Adrenal gland (tissue), 12 donors: ENCODE data around the gene KDM1A. TPM values are rescaled to one million over a fixed set of nuclear protein-coding genes. Genes with fewer than 3 reads are reported as not detected.

Experiments used
- DNase-seq, 7 donors: peaks; one replicate each; pipeline ENCODE4 v3.0.0-alpha.2; 2019 to 2020
- H3K27ac ChIP-seq, 5 donors: fragments of 200-600 bp; sonication (generic) in 4 of 5; 1 replicate in 3 of 5; 2 replicates in 2 of 5; pipeline versions ENCODE4 v1.5.1 to v1.8.0; 2016 to 2020; ENCODE audit warnings: mild to moderate bottlenecking in 1 of 5
- H3K27me3 ChIP-seq: fragments of 200-600 bp; 2 replicates; pipeline ENCODE4 v1.8.0; 2021
- H3K36me3 ChIP-seq, 2 donors: fragments of 200-600 bp; replicated peaks in 1 of 2; 1 replicate in 1 of 2; 2 replicates in 1 of 2; pipeline versions ENCODE4 v1.5.1 to v1.8.0; 2018 to 2022
- H3K4me1 ChIP-seq, 2 donors: fragments of 200-600 bp; replicated peaks in 1 of 2; 1 replicate in 1 of 2; 2 replicates in 1 of 2; pipeline versions ENCODE4 v1.5.1 to v1.8.0; 2018 to 2021
- H3K4me3 ChIP-seq, 4 donors: fragments of 200-600 bp; sonication (generic) in 3 of 4; one replicate each; pipeline ENCODE4 v1.5.1; 2016 to 2018
- H3K9me3 ChIP-seq, 3 donors: fragments of 200-600 bp; sonication (generic) in 1 of 3; replicated peaks in 1 of 3; 1 replicate in 2 of 3; 2 replicates in 1 of 3; pipeline versions ENCODE4 v1.5.1 to v1.8.0; 2016 to 2021
- POLR2A ChIP-seq, 2 donors: fragments of 450-650 bp; IDR thresholded peaks; one replicate each; pipeline ENCODE4 v1.6.1; 2017; ENCODE audit warnings: antibody characterized with exemption in 2 of 2, mild to moderate bottlenecking in 2 of 2, moderate library complexity in 1 of 2
- WGBS, 4 donors: extraction: QIAGEN DNeasy Blood & Tissue Kit in 2 of 4; methylation state at CpG; one replicate each; pipeline versions ENCODE4 v1.1.5 to v1.1.7; 2013 to 2017; 5-methylcytosine and 5-hydroxymethylcytosine counted together
- intact Hi-C, 2 donors: fragments of 100-400 bp; cut with DNase I; formaldehyde crosslinking; loops; one replicate each; pipeline versions ENCODE4 v1.14.1 to v1.15.0; 2022 to 2023
- polyA plus RNA-seq, 3 donors: library from polyadenylated mRNA; stranded (reverse); fragments of 200-250 nt in 2 of 3; fragments of 350-450 nt in 1 of 3; fragmentation: Illumina TruSeq in 1 of 3; extraction: RNeasy Lipid Tissue Mini Kit (QIAGEN cat#74804) in 1 of 3; gene quantifications; one replicate each; pipeline ENCODE4 v1.2.3, GENCODE V29; 2013 to 2014
- total RNA-seq, 9 donors: library from RNA; depleted of rRNA in 4 of 9; stranded (reverse); fragments of >200 nt in 4 of 9; fragments of 120-200 nt in 1 of 9; fragmentation: NEBNext Ultra II Directional in 1 of 9; extraction: Animal tissue kit (Norgen Biotek cat#: 25700) in 1 of 9; gene quantifications; one replicate each; pipeline versions ENCODE4 v1.1.0 to v1.2.4, GENCODE V29; 2013 to 2023
- TF ChIP-seq, protein P1 (sequence below), 6 experiments: fragments of 450-650 bp in 4 of 6; fragments of 200-600 bp in 2 of 6; sonication (generic) in 1 of 6; IDR thresholded peaks; 1 replicate in 5 of 6; 2 replicates in 1 of 6; pipeline versions ENCODE4 v1.5.1 to v1.8.0; 2016 to 2021; ENCODE audit warnings: antibody characterized with exemption in 6 of 6, mild to moderate bottlenecking in 2 of 6, moderate library complexity in 1 of 6
- donor health status: healthy with polysubstance abuse.
- donor health status: Bipolar disorder and iron deficiency.
- donor health status: DM: yes; HTN: yes; CAD: no.
- donor health status: DM: no; HTN: no; CAD: no.
- donor health status: DM: no; HTN: no; CAD: no.
- donor health status: DM: yes; HTN: yes; CAD: no.

Gene KDM1A
- total and polyA plus RNA-seq, 12 donors: 25.3 to 87.1 (median 57.8) TPM

DNA sequence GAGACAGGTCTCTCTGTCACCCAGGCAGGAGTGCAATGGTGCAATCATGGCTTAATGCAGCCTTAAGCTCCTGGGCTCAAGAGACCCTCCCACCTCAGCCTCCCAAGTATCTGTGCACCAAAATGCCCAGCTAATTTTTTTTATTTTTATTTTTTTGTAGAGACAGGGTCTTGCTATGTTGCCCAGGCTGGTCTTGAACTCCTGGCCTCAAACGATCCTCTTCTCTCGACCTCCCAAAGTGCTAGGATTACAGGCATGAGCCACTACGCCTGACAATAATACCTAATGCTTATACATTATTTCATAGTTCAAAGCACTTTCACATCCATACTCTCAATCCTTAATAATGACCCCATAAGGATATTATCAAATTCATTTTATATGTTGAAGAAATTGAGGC is 101.1 kb downstream of the KDM1A start:
- Histone ChIP-seq H3K36me3 (no peaks in the 10 kb centered on the region), H3K4me3 (no peak overlapping the region), H3K27me3 (no peaks in the 10 kb centered on the region), H3K27ac (no peak overlapping the region), H3K4me1 (peaks cover 36 to 92% of the 10 kb centered on the region in 2 donors), H3K9me3 (no peaks in the 10 kb centered on the region)
- 90 to 95% (median 94%) methylated on average over 3 of the region's 3 CpGs for WGBS, 4 donors
- no peak for DNase-seq
- TF ChIP-seq, protein P1, sequence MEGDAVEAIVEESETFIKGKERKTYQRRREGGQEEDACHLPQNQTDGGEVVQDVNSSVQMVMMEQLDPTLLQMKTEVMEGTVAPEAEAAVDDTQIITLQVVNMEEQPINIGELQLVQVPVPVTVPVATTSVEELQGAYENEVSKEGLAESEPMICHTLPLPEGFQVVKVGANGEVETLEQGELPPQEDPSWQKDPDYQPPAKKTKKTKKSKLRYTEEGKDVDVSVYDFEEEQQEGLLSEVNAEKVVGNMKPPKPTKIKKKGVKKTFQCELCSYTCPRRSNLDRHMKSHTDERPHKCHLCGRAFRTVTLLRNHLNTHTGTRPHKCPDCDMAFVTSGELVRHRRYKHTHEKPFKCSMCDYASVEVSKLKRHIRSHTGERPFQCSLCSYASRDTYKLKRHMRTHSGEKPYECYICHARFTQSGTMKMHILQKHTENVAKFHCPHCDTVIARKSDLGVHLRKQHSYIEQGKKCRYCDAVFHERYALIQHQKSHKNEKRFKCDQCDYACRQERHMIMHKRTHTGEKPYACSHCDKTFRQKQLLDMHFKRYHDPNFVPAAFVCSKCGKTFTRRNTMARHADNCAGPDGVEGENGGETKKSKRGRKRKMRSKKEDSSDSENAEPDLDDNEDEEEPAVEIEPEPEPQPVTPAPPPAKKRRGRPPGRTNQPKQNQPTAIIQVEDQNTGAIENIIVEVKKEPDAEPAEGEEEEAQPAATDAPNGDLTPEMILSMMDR (IDR thresholded peaks at IDR 0.05): no peak
- TF ChIP-seq POLR2A (IDR thresholded peaks at IDR 0.05): no peak
- intact Hi-C loops: no loop called here

DNA sequence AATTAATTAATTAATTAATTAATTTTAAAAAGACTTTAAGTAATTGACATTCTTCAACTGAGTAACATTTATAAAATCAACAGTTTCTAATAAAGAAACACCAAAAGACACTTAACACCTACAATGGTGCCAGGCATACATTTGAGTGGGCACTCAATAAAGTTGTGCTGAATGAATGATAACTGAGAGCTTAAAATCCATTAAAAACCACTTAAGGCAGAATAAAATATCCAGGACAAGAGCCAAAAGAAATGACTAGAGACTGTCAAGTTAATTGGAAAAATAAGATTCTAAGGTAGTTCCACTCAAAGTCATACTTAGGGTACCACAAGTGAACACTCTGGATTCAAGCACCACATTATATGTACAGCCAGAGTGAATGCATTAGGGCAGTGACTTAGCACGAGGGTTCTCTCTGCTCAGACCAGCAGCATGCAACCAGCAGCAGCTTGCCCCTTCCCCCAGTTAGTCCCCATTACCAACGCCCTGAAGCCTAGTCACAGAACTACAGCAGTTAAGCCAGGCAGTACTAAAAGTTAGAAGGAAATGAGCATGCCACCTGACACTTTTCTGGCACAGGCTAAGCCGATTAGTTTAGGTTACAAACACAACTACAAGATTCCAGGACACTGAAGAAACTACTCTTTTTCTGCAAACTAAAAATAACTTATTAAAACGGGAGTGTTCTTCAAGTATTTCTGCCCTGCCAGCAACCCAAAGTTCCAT is 102.9 kb downstream of the KDM1A start:
- no peak for TF ChIP-seq POLR2A (IDR thresholded peaks at IDR 0.05)
- TF ChIP-seq, protein P1 (IDR thresholded peaks at IDR 0.05): no peak
- Histone ChIP-seq H3K36me3 (no peaks in the 10 kb centered on the region), H3K9me3 (no peaks in the 10 kb centered on the region), H3K27me3 (no peaks in the 10 kb centered on the region), H3K27ac (peak overlapping the region in 2 of 5 donors; percentile 42), H3K4me1 (peaks cover 32 to 89% of the 10 kb centered on the region in 2 donors), H3K4me3 (no peak overlapping the region)
- WGBS, 4 donors: 4 to 23% (median 12%) methylated on average over 4 of the region's 4 CpGs
- peak in 3 of 7 donors; percentile 13 to 53 (median 36) for DNase-seq
- intact Hi-C loops: no loop called here

DNA sequence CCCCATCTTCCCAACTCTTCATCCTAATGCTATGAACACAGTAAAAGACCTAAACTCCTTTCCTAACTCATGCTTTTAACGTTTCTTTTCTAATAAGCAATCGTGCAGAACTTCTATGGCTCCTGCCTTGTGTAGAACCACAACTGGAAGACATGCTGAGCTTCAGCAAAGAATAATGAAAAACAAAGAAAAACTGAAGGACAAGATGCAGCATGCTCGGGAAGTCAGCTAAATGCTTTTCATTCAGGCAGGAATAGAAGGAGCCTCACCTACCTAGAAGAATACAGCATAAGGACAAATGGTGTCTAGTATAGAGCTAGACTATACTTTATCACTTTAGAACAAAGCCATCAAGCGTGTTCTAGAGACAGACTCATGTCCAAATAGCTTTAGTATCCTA is 103.5 kb downstream of the KDM1A start:
- Histone ChIP-seq H3K9me3 (no peaks in the 10 kb centered on the region), H3K36me3 (no peaks in the 10 kb centered on the region), H3K4me3 (no peak overlapping the region), H3K27me3 (no peaks in the 10 kb centered on the region), H3K27ac (peak overlapping the region in 1 of 5 donors; percentile 42), H3K4me1 (peaks cover 32 to 86% of the 10 kb centered on the region in 2 donors)
- TF ChIP-seq, protein P1 (IDR thresholded peaks at IDR 0.05): no peak
- TF ChIP-seq POLR2A (IDR thresholded peaks at IDR 0.05): no peak
- intact Hi-C loops: no loop called here
- 39 to 49% (median 46%) methylated on average over 4 of the region's 4 CpGs for WGBS, 4 donors
- no peak for DNase-seq

DNA sequence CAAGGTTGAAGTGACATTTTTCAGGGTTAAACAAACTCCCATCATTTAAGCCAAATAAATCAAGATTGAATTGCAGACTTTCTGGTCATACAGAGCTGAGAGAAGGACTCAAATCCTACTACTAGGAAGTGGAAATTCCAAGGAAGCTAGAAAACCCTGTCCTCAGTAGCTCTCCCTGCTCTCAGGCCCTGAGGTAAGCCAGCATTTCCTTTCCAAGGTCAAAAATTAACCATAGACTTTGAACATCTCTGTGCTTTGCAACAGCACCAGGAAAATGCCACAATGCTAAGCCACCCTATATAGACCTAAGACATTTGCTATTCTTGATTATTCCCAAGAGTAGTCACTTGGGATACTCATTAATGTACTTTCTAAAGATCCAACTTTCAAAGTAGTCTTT is 104.3 kb downstream of the KDM1A start:
- Histone ChIP-seq H3K27ac (no peak overlapping the region), H3K4me1 (peaks cover 32 to 81% of the 10 kb centered on the region in 2 donors)
- intact Hi-C loops: no loop called here

More for the DNA sequence above, 104.3 kb downstream of the KDM1A start:
- no peaks in the 10 kb centered on the region for H3K36me3 ChIP-seq
- no peak overlapping the region for H3K4me3 ChIP-seq
- no peaks in the 10 kb centered on the region for H3K9me3 ChIP-seq
- H3K27me3 ChIP-seq: no peaks in the 10 kb centered on the region
- DNase-seq: no peak
- TF ChIP-seq POLR2A (IDR thresholded peaks at IDR 0.05): no peak
- TF ChIP-seq, protein P1 (IDR thresholded peaks at IDR 0.05): no peak
